GM23338 (cell line): ENCODE results near the gene GNPTG. TPM values are rescaled to one million over a fixed set of nuclear protein-coding genes. Genes with fewer than 3 reads are reported as not detected.
A peak's percentile ranks its signal among the peaks of the same experiment; 100 is the strongest.

Source experiments
- ATAC-seq: fragments of 200-7000 bp; cut with Tn5 transposase; 3 replicates; pipeline ENCODE4 v1.9.1; 2020
- DNase-seq: peaks from one replicate; pipeline ENCODE4 v3.0.0-alpha.2; 2015; ENCODE audit warnings: low spot score
- H2AFZ ChIP-seq: fragments of 200-600 bp; sonication (generic); 2 replicates; pipeline ENCODE4 v1.8.0; 2016; ENCODE audit warnings: antibody characterized with exemption, mild to moderate bottlenecking, moderate library complexity
- H3F3A ChIP-seq: fragments of 200-600 bp; sonication (generic); replicated peaks from 2 replicates; pipeline ENCODE4 v1.8.0; 2017; ENCODE audit warnings: antibody characterized with exemption, mixed run types, low read depth
- H3K27ac ChIP-seq: fragments of 200-600 bp; sonication (generic); 2 replicates; pipeline ENCODE4 v1.6.1; 2016; ENCODE audit warnings: low read depth
- H3K27me3 ChIP-seq: fragments of 200-600 bp; sonication (generic); 2 replicates; pipeline ENCODE4 v1.8.0; 2016; ENCODE audit warnings: mild to moderate bottlenecking, mixed run types, moderate library complexity; ENCODE audit not compliant: insufficient read depth
- H3K36me3 ChIP-seq: fragments of 200-600 bp; sonication (generic); 2 replicates; pipeline ENCODE4 v1.8.0; 2016; ENCODE audit warnings: mild to moderate bottlenecking; ENCODE audit not compliant: insufficient read depth
- H3K4me1 ChIP-seq: fragments of 200-600 bp; sonication (generic); 2 replicates; pipeline ENCODE4 v1.8.0; 2016; ENCODE audit warnings: mild to moderate bottlenecking, moderate library complexity; ENCODE audit not compliant: insufficient read depth
- H3K4me2 ChIP-seq: fragments of 200-600 bp; sonication (generic); 2 replicates; pipeline ENCODE4 v1.7.1; 2017; ENCODE audit warnings: mixed run types
- H3K4me3 ChIP-seq: fragments of 200-600 bp; sonication (generic); 2 replicates; pipeline ENCODE4 v1.6.1; 2016; ENCODE audit warnings: mixed run types
- H3K79me2 ChIP-seq: fragments of 200-600 bp; sonication (generic); replicated peaks from 2 replicates; pipeline ENCODE4 v1.8.0; 2017; ENCODE audit warnings: mild to moderate bottlenecking; ENCODE audit not compliant: insufficient read depth
- H3K9me2 ChIP-seq: fragments of 200-600 bp; sonication (generic); 2 replicates; pipeline ENCODE4 v1.8.0; 2017; ENCODE audit not compliant: insufficient read depth
- H4K20me1 ChIP-seq: fragments of 200-600 bp; sonication (generic); replicated peaks from 2 replicates; pipeline ENCODE4 v1.8.0; 2017; ENCODE audit warnings: mild to moderate bottlenecking; ENCODE audit not compliant: insufficient read depth
- H3K27ac Mint-ChIP-seq: 2 replicates; pipeline ENCODE4 v1.8.0; 2020; ENCODE audit warnings: inconsistent platforms, mild to moderate bottlenecking, moderate library complexity, mixed read lengths
- H3K27me3 Mint-ChIP-seq: 3 replicates; pipeline ENCODE4 v1.8.0; 2022; ENCODE audit warnings: low read depth, mild to moderate bottlenecking, moderate library complexity, mixed read lengths, inconsistent platforms; ENCODE audit not compliant: insufficient read depth, poor library complexity
- H3K36me3 Mint-ChIP-seq: 3 replicates; pipeline ENCODE4 v1.8.0; 2021; ENCODE audit warnings: low read depth, mild to moderate bottlenecking, inconsistent platforms, moderate library complexity, mixed read lengths
- H3K4me1 Mint-ChIP-seq: 3 replicates; pipeline ENCODE4 v1.8.0; 2020; ENCODE audit warnings: mild to moderate bottlenecking, inconsistent platforms, mixed read lengths
- H3K4me3 Mint-ChIP-seq: 3 replicates; pipeline ENCODE4 v1.8.0; 2021; ENCODE audit warnings: moderate library complexity, mild to moderate bottlenecking, inconsistent platforms, mixed read lengths
- H3K9me3 Mint-ChIP-seq: 3 replicates; pipeline ENCODE4 v1.8.0; 2020; ENCODE audit warnings: moderate library complexity, mild to moderate bottlenecking, inconsistent platforms, mixed read lengths
- CREB1 ChIP-seq: fragments of 250-450 bp; sonication (Bioruptor Pico); IDR thresholded peaks from 2 replicates; pipeline ENCODE4 v1.5.0; 2020; ENCODE audit warnings: low read depth, mild to moderate bottlenecking, moderate library complexity
- EZH2 ChIP-seq: fragments of 200-600 bp; sonication (generic); IDR thresholded peaks from one replicate; pipeline ENCODE4 v1.8.0; 2017; ENCODE audit warnings: antibody characterized with exemption, mild to moderate bottlenecking, low read depth; ENCODE audit not compliant: unreplicated experiment
- JUNB ChIP-seq: IDR thresholded peaks from one replicate; pipeline ENCODE4 v1.6.1; 2016; ENCODE audit warnings: antibody characterized with exemption; ENCODE audit not compliant: unreplicated experiment
- POLR2AphosphoS5 ChIP-seq: IDR thresholded peaks from 2 replicates; pipeline ENCODE4 v1.6.1; 2016; ENCODE audit warnings: antibody characterized with exemption, low read depth
- STAT1 ChIP-seq: IDR thresholded peaks from one replicate; pipeline ENCODE4 v1.6.1; 2016; ENCODE audit warnings: antibody characterized with exemption; ENCODE audit not compliant: unreplicated experiment
- ZNF114 ChIP-seq: fragments of 250-450 bp; sonication (Bioruptor Pico); IDR thresholded peaks from 2 replicates; pipeline ENCODE4 v1.5.0; 2020; ENCODE audit warnings: mild to moderate bottlenecking, moderate library complexity
- polyA plus RNA-seq: library from polyadenylated mRNA; unstranded; fragments of >200 nt; fragmentation: Nextera tagmentation; extraction: Ambion mirVana; gene quantifications from 2 replicates; pipeline ENCODE4 v1.2.1, GENCODE V29; 2016
- total RNA-seq: library from RNA; depleted of rRNA; stranded (reverse); fragments of >200 nt; shearing (Covaris generic); gene quantifications from 2 replicates; pipeline ENCODE4 v1.2.3, GENCODE V29; 2014
- TF ChIP-seq, protein P1 (sequence below), 2 experiments: fragments of 200-600 bp in 1 of 2; sonication (generic) in 1 of 2; conservative IDR thresholded peaks; 2 replicates each; pipeline versions ENCODE4 v1.5.1 to v1.6.1; 2016 to 2017; ENCODE audit warnings: antibody characterized with exemption in 2 of 2, low read depth in 2 of 2, mild to moderate bottlenecking in 2 of 2, moderate library complexity in 1 of 2
- TF ChIP-seq, protein P2 (sequence below): IDR thresholded peaks from 2 replicates; pipeline ENCODE4 v1.6.1; 2016; ENCODE audit warnings: antibody characterized with exemption

The GNPTG gene
- total and polyA plus RNA-seq, 2 experiments from 2014 or later: 23.3 to 41.0 TPM

DNA sequence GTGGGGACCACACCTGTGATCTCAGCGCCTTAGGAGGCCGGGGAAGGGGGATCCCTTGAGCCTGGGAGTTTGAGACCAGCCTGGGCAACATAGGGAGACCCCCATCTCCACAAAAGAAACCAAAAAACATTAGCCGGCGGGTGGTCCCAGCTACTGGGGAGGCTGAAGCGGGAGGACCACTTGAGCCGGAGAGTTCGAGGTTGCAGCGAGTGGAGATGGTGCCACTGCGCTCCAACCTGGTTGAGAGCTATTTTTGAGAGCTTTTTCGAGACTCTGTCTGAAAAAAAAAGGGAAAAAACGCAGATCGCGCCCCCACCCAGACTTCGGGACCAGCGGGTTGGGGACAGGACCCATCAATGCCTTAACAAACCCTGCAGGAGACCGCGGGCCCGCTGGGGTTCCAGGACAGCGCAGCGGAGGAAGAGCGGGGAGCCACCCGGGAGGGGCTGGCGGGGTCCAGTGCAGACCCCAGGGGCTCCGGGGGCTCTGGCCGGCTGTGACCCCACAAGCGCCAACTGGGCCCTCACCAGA lies 19.0 kb upstream of the GNPTG start (continued):
- TF ChIP-seq POLR2AphosphoS5 (no peak), CREB1 (no peak), STAT1 (no peak), JUNB (no peak), EZH2 (no peak)
- TF ChIP-seq, protein P1, sequence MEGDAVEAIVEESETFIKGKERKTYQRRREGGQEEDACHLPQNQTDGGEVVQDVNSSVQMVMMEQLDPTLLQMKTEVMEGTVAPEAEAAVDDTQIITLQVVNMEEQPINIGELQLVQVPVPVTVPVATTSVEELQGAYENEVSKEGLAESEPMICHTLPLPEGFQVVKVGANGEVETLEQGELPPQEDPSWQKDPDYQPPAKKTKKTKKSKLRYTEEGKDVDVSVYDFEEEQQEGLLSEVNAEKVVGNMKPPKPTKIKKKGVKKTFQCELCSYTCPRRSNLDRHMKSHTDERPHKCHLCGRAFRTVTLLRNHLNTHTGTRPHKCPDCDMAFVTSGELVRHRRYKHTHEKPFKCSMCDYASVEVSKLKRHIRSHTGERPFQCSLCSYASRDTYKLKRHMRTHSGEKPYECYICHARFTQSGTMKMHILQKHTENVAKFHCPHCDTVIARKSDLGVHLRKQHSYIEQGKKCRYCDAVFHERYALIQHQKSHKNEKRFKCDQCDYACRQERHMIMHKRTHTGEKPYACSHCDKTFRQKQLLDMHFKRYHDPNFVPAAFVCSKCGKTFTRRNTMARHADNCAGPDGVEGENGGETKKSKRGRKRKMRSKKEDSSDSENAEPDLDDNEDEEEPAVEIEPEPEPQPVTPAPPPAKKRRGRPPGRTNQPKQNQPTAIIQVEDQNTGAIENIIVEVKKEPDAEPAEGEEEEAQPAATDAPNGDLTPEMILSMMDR (conservative IDR thresholded peaks at IDR 0.05; ENCODE audit: low read depth in 2 of 2): no peak
- TF ChIP-seq, protein P2, sequence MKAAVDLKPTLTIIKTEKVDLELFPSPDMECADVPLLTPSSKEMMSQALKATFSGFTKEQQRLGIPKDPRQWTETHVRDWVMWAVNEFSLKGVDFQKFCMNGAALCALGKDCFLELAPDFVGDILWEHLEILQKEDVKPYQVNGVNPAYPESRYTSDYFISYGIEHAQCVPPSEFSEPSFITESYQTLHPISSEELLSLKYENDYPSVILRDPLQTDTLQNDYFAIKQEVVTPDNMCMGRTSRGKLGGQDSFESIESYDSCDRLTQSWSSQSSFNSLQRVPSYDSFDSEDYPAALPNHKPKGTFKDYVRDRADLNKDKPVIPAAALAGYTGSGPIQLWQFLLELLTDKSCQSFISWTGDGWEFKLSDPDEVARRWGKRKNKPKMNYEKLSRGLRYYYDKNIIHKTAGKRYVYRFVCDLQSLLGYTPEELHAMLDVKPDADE: no peak

DNA sequence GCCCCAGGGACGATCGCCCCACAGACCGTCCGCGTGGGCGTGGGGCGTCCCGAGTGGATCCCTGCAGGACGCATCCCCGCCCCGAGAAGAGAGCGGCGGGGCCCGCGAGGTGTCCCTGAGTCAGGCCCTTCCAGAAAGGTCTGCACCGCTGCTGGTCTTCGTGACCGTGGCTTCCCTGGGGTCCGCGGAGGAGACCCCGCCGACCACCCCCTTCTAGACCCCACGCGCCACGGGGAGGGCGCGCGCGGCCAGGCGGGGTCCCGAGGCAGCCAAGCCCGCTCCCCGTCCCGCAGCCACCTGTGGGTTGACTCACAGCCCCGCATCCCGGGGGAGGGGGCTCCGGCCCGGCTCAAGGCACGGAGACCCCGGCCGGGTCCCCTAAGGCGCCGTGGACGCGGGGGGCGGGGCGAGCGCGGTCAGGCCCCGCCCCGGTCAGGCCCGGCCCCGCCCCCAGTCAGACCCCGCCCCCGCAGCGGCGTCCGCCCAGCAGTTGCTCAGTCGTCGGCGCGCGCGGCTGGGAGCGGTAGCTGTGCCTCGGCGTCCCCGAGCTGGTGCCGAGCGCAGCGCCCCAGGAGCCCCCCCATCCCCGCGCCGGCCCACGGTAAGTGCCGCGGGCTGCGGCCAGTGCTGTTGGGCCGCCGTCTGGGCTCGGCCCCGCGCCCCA lies 18.4 kb upstream of the GNPTG start, which contains the start of gene BAIAP3:
BAIAP3 (plus strand) TSS at position 497 of the 664 bp plus-strand sequence. CDS start 4,905 bp downstream, outside the sequence.
- Mint-ChIP-seq H3K36me3 (no peaks in the 10 kb centered on the region), H3K9me3 (no peaks in the 10 kb centered on the region), H3K4me1 (peaks cover 12% of the 10 kb centered on the region), H3K4me3 (peak within 1 kb of the TSS; percentile 76), H3K27me3 (peaks cover 33% of the 10 kb centered on the region), H3K27ac (no peak within 1 kb of the TSS)
- H4K20me1 ChIP-seq: no peaks in the 10 kb centered on the region; the same call in 1 of the 2 replicates
- TF ChIP-seq POLR2AphosphoS5: peak; percentile 75
- TF ChIP-seq JUNB: no peak
- no peak within 1 kb of the TSS for H3K27ac ChIP-seq
- peak within 1 kb of the TSS; percentile 95 for H3K4me2 ChIP-seq
- no peaks in the 10 kb centered on the region for H3K79me2 ChIP-seq
- peak within 1 kb of the TSS; percentile 72 for H3K4me3 ChIP-seq
- peaks cover 36% of the 10 kb centered on the region for H3K27me3 ChIP-seq
- DNase-seq (peak; percentile 77), ATAC-seq (peak; percentile 17)
- no peaks in the 10 kb centered on the region for H3K9me2 ChIP-seq
- H3K4me1 ChIP-seq: peaks cover 10% of the 10 kb centered on the region
- no peaks in the 10 kb centered on the region for H3K36me3 ChIP-seq
- peak within 1 kb of the TSS; percentile 78; the same call in 1 of the 2 replicates for H2AFZ ChIP-seq
- 0 out of 2 replicates have a peak, but pooled peaks cover 5% of the 10 kb centered on the region for H3F3A ChIP-seq

DNA sequence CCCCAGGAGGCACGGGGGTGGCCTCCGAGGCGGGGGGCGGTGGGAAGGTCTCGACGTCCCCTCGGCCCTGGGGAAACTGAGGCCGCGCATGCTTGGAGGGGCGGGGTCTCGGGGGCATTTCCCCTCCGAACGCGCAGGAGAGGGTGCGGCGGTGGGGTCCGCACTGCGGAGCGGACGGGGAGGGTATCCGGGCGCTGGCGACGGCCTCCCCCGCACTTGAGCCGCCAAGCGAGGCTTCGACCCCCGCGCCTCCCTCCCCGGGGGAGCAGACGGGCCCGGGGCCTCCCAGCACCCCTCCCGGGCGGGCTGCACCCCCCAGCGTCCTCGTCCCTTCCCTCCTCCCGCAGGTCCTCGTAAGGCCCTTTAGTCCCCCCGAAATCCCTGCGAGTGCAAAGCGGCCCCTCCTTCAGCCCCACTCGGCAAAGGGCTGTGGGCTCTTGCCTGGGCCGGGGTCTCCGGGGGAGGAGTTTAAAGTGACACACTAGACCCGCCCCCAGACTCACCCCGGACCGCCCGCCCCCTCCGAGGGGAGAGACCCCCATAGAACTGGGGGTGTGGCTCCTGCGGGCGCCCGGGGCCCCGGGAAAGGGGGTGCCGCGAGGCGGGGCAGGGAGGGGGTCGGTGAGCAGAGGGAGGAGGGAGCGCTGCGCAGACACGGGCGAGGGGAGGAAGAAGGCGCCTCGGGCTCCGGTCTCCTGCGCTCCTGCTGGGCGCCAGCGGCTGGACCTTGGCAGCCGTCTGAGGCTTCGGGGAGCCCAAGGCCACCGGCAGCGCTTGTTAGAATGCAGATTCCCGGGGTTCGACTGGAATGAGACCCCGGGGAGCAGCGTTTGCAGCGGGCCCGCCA lies 17.7 kb upstream of the GNPTG start:
- peak overlapping the region; percentile 51 for H3K4me3 Mint-ChIP-seq
- TF ChIP-seq JUNB: no peak
- no peak for TF ChIP-seq ZNF114 (CRISPR knock-in tag)

More for the DNA sequence above, 17.7 kb upstream of the GNPTG start:
- no peaks in the 10 kb centered on the region for H3K9me2 ChIP-seq
- H3K4me1 Mint-ChIP-seq: peaks cover 12% of the 10 kb centered on the region
- H3K79me2 ChIP-seq: no peaks in the 10 kb centered on the region
- H3F3A ChIP-seq: 0 out of 2 replicates have a peak, but pooled peaks cover 5% of the 10 kb centered on the region
- H3K27me3 Mint-ChIP-seq: peaks cover 33% of the 10 kb centered on the region
- H3K4me2 ChIP-seq: peak overlapping the region; percentile 95
- ATAC-seq (peak; percentile 4), DNase-seq (peak; percentile 59)
- peak overlapping the region; percentile 72 for H3K4me3 ChIP-seq
- peaks cover 36% of the 10 kb centered on the region for H3K27me3 ChIP-seq
- no peaks in the 10 kb centered on the region for H3K36me3 ChIP-seq
- no peak overlapping the region for H3K27ac ChIP-seq
- H3K27ac Mint-ChIP-seq: no peak overlapping the region
- no peaks in the 10 kb centered on the region for H3K9me3 Mint-ChIP-seq
- no peaks in the 10 kb centered on the region for H3K36me3 Mint-ChIP-seq
- peaks cover 10% of the 10 kb centered on the region for H3K4me1 ChIP-seq
- H2AFZ ChIP-seq: no peak overlapping the region
- no peaks in the 10 kb centered on the region; the same call in 1 of the 2 replicates for H4K20me1 ChIP-seq
